ENCODE measurements around the gene SPATA3. TPM values are rescaled to one million over a fixed set of nuclear protein-coding genes. Genes with fewer than 3 reads are reported as not detected.
A peak's percentile ranks its signal among the peaks of the same experiment; 100 is the strongest.

Gene SPATA3
- total and polyA plus RNA-seq, 2 of the 13 experiments (the other 11 are each of a cell fraction or from before 2014, with no cell fraction given), result not detected

DNA sequence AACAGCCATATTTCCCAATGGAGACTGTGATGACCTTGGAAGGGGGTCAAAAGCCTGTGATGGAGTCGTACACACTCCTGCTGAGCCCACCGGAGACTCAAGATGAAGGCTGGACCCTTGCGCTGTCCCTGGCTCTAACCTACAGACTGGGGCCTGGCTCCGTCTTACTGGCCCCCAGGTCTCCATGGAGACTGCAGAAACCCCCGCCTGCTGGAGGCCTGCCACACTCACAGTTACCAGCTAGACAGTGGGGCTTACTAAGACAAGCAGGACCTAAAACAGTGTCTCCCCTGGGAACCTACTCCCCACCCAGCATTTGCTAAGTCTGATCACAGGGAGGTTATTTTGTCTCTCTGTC, 51.0 kb downstream of the SPATA3 start (continued):
- TF ChIP-seq CHD4 (IDR thresholded peaks at IDR 0.05; ENCODE audit: borderline replicate concordance, low read length) (no peak), ZIK1 (CRISPR knock-in tag; IDR thresholded peaks at IDR 0.05; ENCODE audit: borderline replicate concordance, low read depth) (0 out of 2 replicates have a peak, but pooled peaks have one; percentile 7), KLF9 (CRISPR knock-in tag; IDR thresholded peaks at IDR 0.05; ENCODE audit: low read depth) (no peak), ZNF577 (CRISPR knock-in tag; IDR thresholded peaks at IDR 0.05; ENCODE audit: borderline replicate concordance, low read depth) (no peak), ZNF3 (CRISPR knock-in tag; IDR thresholded peaks at IDR 0.05) (no peak)

DNA sequence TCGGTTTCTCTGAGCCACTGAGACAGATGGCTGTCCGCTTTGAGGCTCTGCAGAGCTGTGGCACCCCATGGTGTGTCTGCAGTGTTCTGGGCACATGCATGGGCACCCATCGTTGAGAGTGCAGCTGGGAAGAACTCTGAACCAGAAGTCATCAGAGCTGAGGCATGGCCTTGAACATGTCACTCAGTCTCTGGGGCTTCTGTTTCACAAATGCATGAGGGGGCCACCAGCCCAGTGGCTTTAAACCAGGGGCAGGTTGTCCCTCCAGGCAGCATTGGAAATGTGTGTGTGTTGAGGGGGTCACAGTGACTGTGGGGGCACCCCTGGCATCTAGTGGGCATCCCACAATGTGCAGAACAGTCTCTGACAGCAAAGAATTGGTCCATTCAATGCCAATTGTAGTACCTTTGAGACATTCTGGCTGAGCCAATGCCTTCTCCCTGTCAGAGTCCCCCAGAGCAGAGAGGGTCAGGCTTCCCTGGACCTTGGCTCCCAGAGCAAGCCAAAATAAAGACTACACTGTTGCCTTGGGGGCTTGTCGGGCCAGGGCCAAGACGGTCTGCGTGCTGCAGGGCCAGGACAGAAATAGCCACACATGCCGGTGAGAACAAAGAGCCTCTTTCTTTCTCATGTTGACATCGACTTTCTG, 51.5 kb downstream of the SPATA3 start:
- DNase-seq (ENCODE audit: low spot score), result peak; percentile 79
- Histone ChIP-seq H3K4me1 (ENCODE audit: insufficient read depth, low read length) (peaks cover 72% of the 10 kb centered on the region), H3K27ac (ENCODE audit: extremely low read length, insufficient read depth, low read length) (peak overlapping the region; percentile 97), H4K20me1 (ENCODE audit: insufficient read depth, low read length) (no peaks in the 10 kb centered on the region), H3K9ac (ENCODE audit: insufficient read depth, low read depth, low read length) (peak overlapping the region; percentile 58), H3K4me3 (replicated peaks in 1 of 3; ENCODE audit: insufficient read depth in 1 of 3, low read depth in 2 of 3, low read length in 3 of 3) (peak overlapping the region in 1 of 3 experiments; percentile 30; a peak in 1 of 6 replicates), H3K4me2 (ENCODE audit: low read depth, low read length) (peak overlapping the region; percentile 55), H2AFZ (ENCODE audit: low read length) (no peak overlapping the region), H3K36me3 (replicated peaks in 1 of 2; ENCODE audit: control insufficient read depth in 1 of 2, insufficient read depth in 2 of 2, low read length in 2 of 2) (peaks cover 5 to 24% of the 10 kb centered on the region in 2 experiments), H3K79me2 (ENCODE audit: insufficient read depth, low read length) (no peaks in the 10 kb centered on the region), H3K9me3 (ENCODE audit: low read length) (no peaks in the 10 kb centered on the region), H3K27me3 (ENCODE audit: control insufficient read depth in 1 of 2, insufficient read depth in 2 of 2, low read length in 2 of 2) (no peaks in the 10 kb centered on the region; a peak in 1 of 5 replicates)
- WGBS (ENCODE audit: low lambda C conversion rate), result 8% methylated on average over 6 of the region's 8 CpGs
- FAIRE-seq, result no peak
- ChIA-PET CTCF (ENCODE audit: low intra/inter-chr PET ratio, low total read pairs) (no interaction called here), POLR2A (interaction anchor here (1.1 to 7.7 kb wide), 4 partner anchors 8 to 417 kb away, joined by 3 to 399 read pairs (median 5); partner anchors contain the start of genes C2orf72 and NCL)
- BruUV-seq (replicated peaks), result no TSS peak
- intact Hi-C loops (cut with micrococcal nuclease; ENCODE audit: unreplicated experiment) (loop anchor here (10.0 kb wide), 1 partner anchor 657 kb away; the partner anchor contains the start of gene PTMA), in situ Hi-C loops (cut with HindIII; ENCODE audit: extremely low pct_ligation_motif_present, low pct_unique_long_range_greater_than_20kb) (no loop called here)
- peak; percentile 6 for ATAC-seq
- TF ChIP-seq ZNF788 (CRISPR knock-in tag; IDR thresholded peaks at IDR 0.05; ENCODE audit: borderline replicate concordance) (peak; percentile 58; the same call in 1 of the 2 replicates), SP1 (IDR thresholded peaks at IDR 0.05) (no peak), SP1 (CRISPR knock-in tag; IDR thresholded peaks at IDR 0.05) (no peak), ZNF264 (CRISPR knock-in tag; IDR thresholded peaks at IDR 0.05) (no peak; the same call in 1 of the 2 replicates), TIGD3 (CRISPR knock-in tag; IDR thresholded peaks at IDR 0.05; ENCODE audit: borderline replicate concordance) (no peak), HOXA9 (CRISPR knock-in tag; IDR thresholded peaks at IDR 0.05; ENCODE audit: borderline replicate concordance) (no peak), E2F1 (CRISPR knock-in tag; IDR thresholded peaks at IDR 0.05) (no peak), PHF8 (CRISPR knock-in tag; IDR thresholded peaks at IDR 0.05) (no peak), AHR (CRISPR knock-in tag; IDR thresholded peaks at IDR 0.05) (no peak), ZNF382 (CRISPR knock-in tag; IDR thresholded peaks at IDR 0.05; ENCODE audit: borderline replicate concordance) (no peak), ZNF619 (CRISPR knock-in tag; IDR thresholded peaks at IDR 0.05) (no peak), FOXA3 (CRISPR knock-in tag; IDR thresholded peaks at IDR 0.05) (peak; percentile 80), MAFG (CRISPR knock-in tag; IDR thresholded peaks at IDR 0.05) (no peak), ZFP41 (CRISPR knock-in tag; IDR thresholded peaks at IDR 0.05; ENCODE audit: borderline replicate concordance) (peak; percentile 11; the same call in 1 of the 2 replicates), ZNF772 (CRISPR knock-in tag; IDR thresholded peaks at IDR 0.05) (peak; percentile 73; the same call in 1 of the 2 replicates), TOE1 (CRISPR knock-in tag; IDR thresholded peaks at IDR 0.05) (no peak), ATF4 (CRISPR knock-in tag; IDR thresholded peaks at IDR 0.05) (no peak)
